ENCODE data around the gene GLIPR1L2. TPM values are rescaled to one million over a fixed set of nuclear protein-coding genes. Genes with fewer than 3 reads are reported as not detected.

GLIPR1L2 gene
- total RNA-seq, 1 experiment from 2014 or later, result 0.44 TPM

- Histone ChIP-seq H3K4me2 (ENCODE audit: low read length) (no peak overlapping the region), H3K4me1 (ENCODE audit: control insufficient read depth in 1 of 2, insufficient read depth in 2 of 2, low read length in 2 of 2) (no peaks in the 10 kb centered on the region), H3K79me2 (ENCODE audit: insufficient read depth, low read length) (no peaks in the 10 kb centered on the region), H2AFZ (ENCODE audit: low read depth, low read length, poor library complexity, severe bottlenecking) (no peak overlapping the region), H3K27ac (ENCODE audit: low read depth, low read length) (no peak overlapping the region), H3K36me3 (ENCODE audit: control insufficient read depth in 1 of 2, insufficient read depth in 2 of 2, low read length in 2 of 2) (no peaks in the 10 kb centered on the region), H3K27me3 (ENCODE audit: insufficient read depth, low read length) (no peaks in the 10 kb centered on the region), H4K20me1 (ENCODE audit: insufficient read depth) (no peaks in the 10 kb centered on the region), H3K9ac (ENCODE audit: low read length) (no peak overlapping the region), H3K4me3 (replicated peaks in 1 of 2; ENCODE audit: low read depth in 1 of 2, low read length in 2 of 2) (no peak overlapping the region), H3K9me3 (ENCODE audit: control insufficient read depth in 1 of 2, insufficient read depth in 1 of 2, low read depth in 1 of 2, low read length in 2 of 2) (0 out of 4 replicates have a peak, but pooled peaks cover 0 to 3% of the 10 kb centered on the region in 2 experiments), H3K9me2 (ENCODE audit: insufficient read depth) (no peaks in the 10 kb centered on the region)
- TF ChIP-seq EGR1 (IDR thresholded peaks at IDR 0.05; ENCODE audit: low read depth), result no peak
- TF ChIP-seq RAD21 (IDR thresholded peaks at IDR 0.05; ENCODE audit: low read depth), result no peak
- DNase-seq (ENCODE audit: low read depth, low spot score), result no peak
- intact Hi-C loops (cut with micrococcal nuclease), result no loop called here
- POLR2A ChIA-PET, result no interaction called here
- CTCF ChIA-PET, result interaction anchor here (1.1 kb wide), 1 partner anchor 16 kb away, joined by 3 read pairs; the partner anchor contains the start of gene GLIPR1L2
- RAD21 ChIA-PET (ENCODE audit: low non-redundant PET in 1 of 2, low total read pairs in 2 of 2, uncharacterized antibody in 2 of 2, unreplicated experiment in 2 of 2), result no interaction called here
- BruUV-seq (replicated peaks), result no TSS peak
- no peak for ATAC-seq
Observed at GRCh38 chr12:75374971-75375370, 15.9 kb upstream of the GLIPR1L2 start.

GRCh38 chr12:75378354-75378753, 12.5 kb upstream of the GLIPR1L2 start:
- Histone ChIP-seq H3K9me3 (ENCODE audit: control insufficient read depth in 1 of 2, insufficient read depth in 1 of 2, low read depth in 1 of 2, low read length in 2 of 2) (0 out of 4 replicates have a peak, but pooled peaks cover 0 to 3% of the 10 kb centered on the region in 2 experiments), H2AFZ (ENCODE audit: low read depth, low read length, poor library complexity, severe bottlenecking) (no peak overlapping the region), H3K4me2 (ENCODE audit: low read length) (no peak overlapping the region), H3K4me3 (replicated peaks in 1 of 2; ENCODE audit: low read depth in 1 of 2, low read length in 2 of 2) (no peak overlapping the region), H3K4me1 (ENCODE audit: control insufficient read depth in 1 of 2, insufficient read depth in 2 of 2, low read length in 2 of 2) (no peaks in the 10 kb centered on the region), H3K9me2 (ENCODE audit: insufficient read depth) (no peaks in the 10 kb centered on the region), H3K27ac (ENCODE audit: low read depth, low read length) (no peak overlapping the region), H3K79me2 (ENCODE audit: insufficient read depth, low read length) (peaks cover 3% of the 10 kb centered on the region), H3K36me3 (ENCODE audit: control insufficient read depth in 1 of 2, insufficient read depth in 2 of 2, low read length in 2 of 2) (no peaks in the 10 kb centered on the region), H4K20me1 (ENCODE audit: insufficient read depth) (no peaks in the 10 kb centered on the region), H3K27me3 (ENCODE audit: insufficient read depth, low read length) (no peaks in the 10 kb centered on the region), H3K9ac (ENCODE audit: low read length) (no peak overlapping the region)
- DNase-seq (ENCODE audit: low read depth, low spot score) (no peak), ATAC-seq (no peak)
- ChIA-PET RAD21 (ENCODE audit: low non-redundant PET in 1 of 2, low total read pairs in 2 of 2, uncharacterized antibody in 2 of 2, unreplicated experiment in 2 of 2) (no interaction called here), POLR2A (no interaction called here), CTCF (interaction anchor here (1.3 kb wide), 1 partner anchor 13 kb away, joined by 3 read pairs; no protein-coding TSS in a partner anchor)
- no TSS peak for BruUV-seq (replicated peaks)
- intact Hi-C loops (cut with micrococcal nuclease), result no loop called here
- TF ChIP-seq CBX3 (IDR thresholded peaks at IDR 0.05; ENCODE audit: low read depth), result no peak
- no peak for TF ChIP-seq SP1 (IDR thresholded peaks at IDR 0.05; ENCODE audit: low read depth)
- no peak for TF ChIP-seq CTCF (IDR thresholded peaks at IDR 0.05 in 2 of 3, conservative IDR thresholded peaks at IDR 0.05 in 1 of 3; ENCODE audit: borderline replicate concordance in 1 of 3, insufficient read depth in 1 of 3, low read depth in 2 of 3, low read length in 2 of 3)
- no peak for TF ChIP-seq ZNF274 (IDR thresholded peaks at IDR 0.05; ENCODE audit: low read depth, low read length)
- TF ChIP-seq YY1 (IDR thresholded peaks at IDR 0.05; ENCODE audit: extremely low read depth, insufficient replicate concordance, low read depth, low read length), result no peak
- no peak for TF ChIP-seq SIN3A (IDR thresholded peaks at IDR 0.05; ENCODE audit: low read depth)
- no peak for TF ChIP-seq ZBTB33 (IDR thresholded peaks at IDR 0.05; ENCODE audit: extremely low read depth, insufficient replicate concordance, low read length)
- no peak for TF ChIP-seq CEBPB (IDR thresholded peaks at IDR 0.05; ENCODE audit: low read depth)
- no peak for TF ChIP-seq REST (IDR thresholded peaks at IDR 0.05; ENCODE audit: low read depth)
- TF ChIP-seq EGR1 (IDR thresholded peaks at IDR 0.05; ENCODE audit: low read depth), result no peak
- no peak for TF ChIP-seq RAD21 (IDR thresholded peaks at IDR 0.05; ENCODE audit: low read depth)
- no peak for TF ChIP-seq EZH2 (IDR thresholded peaks at IDR 0.05)
